Measurements from ENCODE around the gene SP2. TPM values are rescaled to one million over a fixed set of nuclear protein-coding genes. Genes with fewer than 3 reads are reported as not detected.

Gene SP2
- total RNA-seq, 1 donor from 2014 or later = 1.6 TPM

DNA sequence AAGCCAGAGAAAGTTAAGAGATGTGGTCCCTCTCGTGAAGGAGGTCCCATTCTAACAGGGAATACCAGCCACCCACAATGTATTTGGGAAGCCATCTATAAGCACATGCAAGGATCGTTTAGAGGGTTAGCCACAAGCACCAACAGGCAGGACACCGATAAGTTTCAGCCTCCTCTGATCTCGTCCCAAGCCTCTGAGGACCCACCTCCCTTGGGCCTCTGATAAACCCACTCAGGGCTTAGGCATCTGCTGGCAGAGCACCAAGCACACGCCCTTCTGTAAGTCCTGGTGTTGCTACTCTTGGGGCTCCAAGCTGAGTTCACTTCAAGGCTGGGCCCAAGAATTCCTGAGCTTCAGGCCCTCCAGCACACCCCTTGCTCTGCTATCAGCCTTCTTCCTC is 39.9 kb downstream of the SP2 start:
- no peak overlapping the region for H3K4me3 Mint-ChIP-seq
- Histone ChIP-seq H3K4me3 (no peak overlapping the region), H3K36me3 (no peaks in the 10 kb centered on the region), H3K27ac (no peak overlapping the region), H3K9ac (no peak overlapping the region), H3F3A (ENCODE audit: low read depth) (no peaks in the 10 kb centered on the region), H3K4me1 (no peaks in the 10 kb centered on the region), H3K9me3 (ENCODE audit: low read depth) (no peaks in the 10 kb centered on the region), H3K4me2 (no peak overlapping the region), H2AFZ (replicated peaks) (no peak overlapping the region), H3K27me3 (peaks cover 9% of the 10 kb centered on the region), H4K20me1 (ENCODE audit: low read depth) (no peaks in the 10 kb centered on the region), H3K79me2 (ENCODE audit: low read depth) (no peaks in the 10 kb centered on the region)
- H3K27me3 Mint-ChIP-seq (ENCODE audit: insufficient read depth, low read depth) = peaks cover 4% of the 10 kb centered on the region
- no peak overlapping the region for H3K27ac Mint-ChIP-seq
- H3K4me1 Mint-ChIP-seq = no peaks in the 10 kb centered on the region
- TF ChIP-seq EZH2phosphoT487 (IDR thresholded peaks at IDR 0.05) (no peak), EZH2 (IDR thresholded peaks at IDR 0.05) (no peak), CTCF (IDR thresholded peaks at IDR 0.05) (no peak)
- DNase-seq (ENCODE audit: low spot score) = no peak
- no peaks in the 10 kb centered on the region for H3K9me3 Mint-ChIP-seq
- H3K36me3 Mint-ChIP-seq = no peaks in the 10 kb centered on the region

DNA sequence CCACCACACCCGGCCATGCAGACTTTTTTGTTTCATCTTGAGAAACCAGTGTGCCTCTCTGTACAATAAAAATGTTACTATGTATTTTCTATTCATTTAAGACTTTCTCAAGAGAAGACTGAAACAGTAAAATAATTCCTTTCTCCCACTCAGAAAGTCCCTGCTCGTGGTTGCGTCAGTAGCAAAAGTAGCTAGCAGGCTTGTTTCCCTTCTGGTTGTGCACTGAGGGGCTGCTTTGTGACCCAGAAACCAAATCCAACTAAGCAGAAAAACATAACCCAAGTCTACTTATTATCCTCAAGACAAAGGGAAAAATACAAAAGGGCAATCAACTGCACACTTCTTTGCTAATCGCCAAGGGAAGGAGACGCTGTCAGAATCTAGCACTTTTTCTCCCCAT is 41.9 kb downstream of the SP2 start:
- Histone ChIP-seq H3K36me3 (no peaks in the 10 kb centered on the region), H2AFZ (replicated peaks) (no peak overlapping the region), H3K4me2 (no peak overlapping the region), H3K79me2 (ENCODE audit: low read depth) (no peaks in the 10 kb centered on the region), H3K4me1 (no peaks in the 10 kb centered on the region), H3K9ac (no peak overlapping the region), H3K27ac (no peak overlapping the region), H3K4me3 (no peak overlapping the region), H3F3A (ENCODE audit: low read depth) (no peaks in the 10 kb centered on the region), H4K20me1 (ENCODE audit: low read depth) (no peaks in the 10 kb centered on the region), H3K27me3 (peaks cover 11% of the 10 kb centered on the region), H3K9me3 (ENCODE audit: low read depth) (no peaks in the 10 kb centered on the region)
- Mint-ChIP-seq H3K9me3 (no peaks in the 10 kb centered on the region), H3K4me3 (no peak overlapping the region), H3K4me1 (peaks cover 8% of the 10 kb centered on the region), H3K36me3 (peaks cover 2% of the 10 kb centered on the region), H3K27me3 (ENCODE audit: insufficient read depth, low read depth) (peaks cover 4% of the 10 kb centered on the region), H3K27ac (no peak overlapping the region)
- DNase-seq (ENCODE audit: low spot score) = no peak
- TF ChIP-seq EZH2 (IDR thresholded peaks at IDR 0.05) (no peak), CTCF (IDR thresholded peaks at IDR 0.05) (no peak)

GRCh38 chr17:47941246-47942095 is 45.4 kb downstream of the SP2 start, which contains the start of gene PNPO:
TSS of gene PNPO (plus strand) at chr17:47941571. CDS start at chr17:47941676, 105 bp downstream.
- no peaks in the 10 kb centered on the region for H3F3A ChIP-seq (ENCODE audit: low read depth)
- H3K27ac ChIP-seq = no peak within 1 kb of the TSS
- no peaks in the 10 kb centered on the region for H3K9me3 ChIP-seq (ENCODE audit: low read depth)
- H4K20me1 ChIP-seq (ENCODE audit: low read depth) = no peaks in the 10 kb centered on the region
- Mint-ChIP-seq H3K36me3 (peaks cover 2% of the 10 kb centered on the region), H3K9me3 (no peaks in the 10 kb centered on the region), H3K27ac (peak within 1 kb of the TSS; percentile 47), H3K4me3 (peak within 1 kb of the TSS; percentile 85), H3K27me3 (ENCODE audit: insufficient read depth, low read depth) (peaks cover 2% of the 10 kb centered on the region), H3K4me1 (peaks cover 8% of the 10 kb centered on the region)
- peak within 1 kb of the TSS; percentile 50 for H3K4me3 ChIP-seq
- TF ChIP-seq EZH2phosphoT487 (IDR thresholded peaks at IDR 0.05) = no peak
- no peak for TF ChIP-seq EZH2 (IDR thresholded peaks at IDR 0.05)
- no peak for TF ChIP-seq CTCF (IDR thresholded peaks at IDR 0.05)
- peak; percentile 80 for DNase-seq (ENCODE audit: low spot score)
- peaks cover 11% of the 10 kb centered on the region for H3K27me3 ChIP-seq
- H3K36me3 ChIP-seq = no peaks in the 10 kb centered on the region
- H3K9ac ChIP-seq = no peak within 1 kb of the TSS
- H3K4me1 ChIP-seq = no peaks in the 10 kb centered on the region
- peak within 1 kb of the TSS; percentile 61 for H2AFZ ChIP-seq (replicated peaks)
- peak within 1 kb of the TSS; percentile 75 for H3K4me2 ChIP-seq
- H3K79me2 ChIP-seq (ENCODE audit: low read depth) = no peaks in the 10 kb centered on the region

Data from neural progenitor cell (in vitro differentiated cells).